ENCODE results near the gene ACR.
A peak's percentile ranks its signal among the peaks of the same experiment; 100 is the strongest.

Gene ACR

DNA sequence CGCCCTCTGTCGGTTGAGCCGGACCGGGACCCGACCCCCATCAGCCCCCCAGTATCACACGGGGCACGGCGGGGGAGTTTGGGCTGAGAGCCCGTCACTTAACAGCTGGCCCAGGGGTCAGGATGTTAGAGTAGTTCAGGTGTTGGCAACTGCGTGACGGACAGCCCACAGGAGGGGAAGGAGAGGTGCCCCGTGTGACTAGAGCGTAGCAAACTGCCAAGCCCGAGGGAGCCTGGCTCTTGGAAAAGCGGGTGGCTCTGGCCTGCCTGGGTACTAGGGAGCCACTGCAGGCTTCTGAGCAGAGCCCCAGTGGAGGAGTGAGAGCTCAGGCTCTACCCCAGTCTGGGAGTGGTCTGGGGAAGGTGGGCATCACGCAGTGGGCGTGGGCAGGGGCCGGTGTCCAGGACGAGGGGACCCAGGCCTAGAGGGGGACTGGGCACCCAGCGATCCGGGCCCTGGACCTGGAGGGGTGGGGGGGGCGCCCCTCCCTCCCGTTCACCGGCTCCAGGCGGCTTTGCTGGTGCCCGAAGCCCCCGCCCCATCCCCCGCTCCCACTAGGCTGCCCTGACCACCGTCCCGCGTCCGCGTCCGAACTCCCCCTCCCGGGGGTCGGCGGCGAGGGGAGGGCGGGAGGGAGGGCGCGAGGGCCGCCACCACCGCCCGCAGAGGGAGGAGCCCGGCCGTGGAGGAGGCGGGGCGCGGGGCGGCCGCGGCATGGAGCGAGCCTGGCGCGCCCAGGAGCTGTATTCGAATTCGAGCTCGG lies 41.0 kb upstream of the ACR start:
- no peak overlapping the region for H3K27ac ChIP-seq (ENCODE audit: low read depth, low read length)
- H3K4me3 ChIP-seq (ENCODE audit: low read depth in 1 of 5, low read length in 5 of 5), result peak overlapping the region; percentile 46 to 73 (median 66)
- no peaks in the 10 kb centered on the region for H3K27me3 ChIP-seq (ENCODE audit: control insufficient read depth in 5 of 5, insufficient read depth in 4 of 5, low read length in 5 of 5)
- no peaks in the 10 kb centered on the region for H3K9me3 ChIP-seq (ENCODE audit: control insufficient read depth in 5 of 5, low read length in 5 of 5)
- H3K36me3 ChIP-seq (ENCODE audit: control insufficient read depth in 5 of 5, insufficient read depth in 5 of 5, low read length in 5 of 5), result peaks cover 0 to 51% (median 30%) of the 10 kb centered on the region in 5 donors
- peaks cover 3 to 82% (median 26%) of the 10 kb centered on the region in 5 donors for H3K4me1 ChIP-seq (ENCODE audit: control insufficient read depth in 5 of 5, insufficient read depth in 5 of 5, low read length in 5 of 5)
- peak overlapping the region in 3 of 5 donors; percentile 21 to 57 (median 32) for H3K9ac ChIP-seq (ENCODE audit: low read length in 5 of 5)

DNA sequence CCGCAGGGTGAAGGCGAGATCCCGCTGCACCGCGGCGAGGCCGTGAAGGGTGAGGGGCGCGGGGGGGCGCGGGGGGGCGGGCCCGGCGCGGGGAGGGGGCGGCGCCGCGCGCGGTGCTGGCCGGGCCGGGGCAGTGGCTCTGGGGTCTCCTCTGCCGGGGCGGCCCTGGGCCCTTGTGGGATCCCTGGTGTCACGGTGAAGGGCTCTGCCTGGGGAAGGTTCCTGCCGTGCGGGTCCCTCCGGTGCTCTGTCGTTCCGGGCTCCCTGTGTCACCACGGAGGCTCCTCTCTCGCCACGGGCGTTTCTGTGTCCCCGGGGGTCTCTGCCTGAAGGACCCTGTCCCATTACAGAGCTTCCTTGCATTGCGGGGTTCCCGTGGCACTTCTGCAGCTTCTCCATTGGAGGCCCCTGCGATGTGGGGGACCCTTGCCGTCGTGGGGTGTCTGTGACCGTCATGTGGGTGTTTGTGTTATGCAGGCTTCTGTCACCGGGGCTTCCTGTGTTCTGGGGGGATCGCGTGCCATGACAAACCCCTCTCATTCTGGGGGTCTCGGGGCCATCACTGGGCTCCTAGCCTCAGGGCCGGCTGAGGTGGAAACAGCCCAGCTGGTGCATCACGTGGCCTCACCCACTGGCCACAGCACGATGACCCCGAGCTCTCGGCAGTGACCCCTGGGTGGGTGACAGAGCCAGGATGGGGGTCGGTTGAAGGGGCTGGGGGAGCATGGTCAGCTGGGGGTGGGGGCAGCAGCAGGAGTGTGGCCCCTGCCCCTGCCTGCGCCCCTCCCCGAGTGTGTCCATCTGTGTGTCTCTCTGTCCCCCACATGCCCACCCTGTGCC lies 40.1 kb upstream of the ACR start:
- H3K9ac ChIP-seq (ENCODE audit: low read length in 5 of 5), result peak overlapping the region in 3 of 5 donors; percentile 32 to 46 (median 38)
- no peaks in the 10 kb centered on the region for H3K9me3 ChIP-seq (ENCODE audit: control insufficient read depth in 5 of 5, low read length in 5 of 5)
- H3K27ac ChIP-seq (ENCODE audit: low read depth, low read length), result no peak overlapping the region
- H3K4me3 ChIP-seq (ENCODE audit: low read depth in 1 of 5, low read length in 5 of 5), result peak overlapping the region; percentile 43 to 63 (median 49)
- H3K36me3 ChIP-seq (ENCODE audit: control insufficient read depth in 5 of 5, insufficient read depth in 5 of 5, low read length in 5 of 5), result peaks cover 0 to 60% (median 38%) of the 10 kb centered on the region in 5 donors
- H3K27me3 ChIP-seq (ENCODE audit: control insufficient read depth in 5 of 5, insufficient read depth in 4 of 5, low read length in 5 of 5), result no peaks in the 10 kb centered on the region
- H3K4me1 ChIP-seq (ENCODE audit: control insufficient read depth in 5 of 5, insufficient read depth in 5 of 5, low read length in 5 of 5), result peaks cover 3 to 86% (median 26%) of the 10 kb centered on the region in 5 donors

DNA sequence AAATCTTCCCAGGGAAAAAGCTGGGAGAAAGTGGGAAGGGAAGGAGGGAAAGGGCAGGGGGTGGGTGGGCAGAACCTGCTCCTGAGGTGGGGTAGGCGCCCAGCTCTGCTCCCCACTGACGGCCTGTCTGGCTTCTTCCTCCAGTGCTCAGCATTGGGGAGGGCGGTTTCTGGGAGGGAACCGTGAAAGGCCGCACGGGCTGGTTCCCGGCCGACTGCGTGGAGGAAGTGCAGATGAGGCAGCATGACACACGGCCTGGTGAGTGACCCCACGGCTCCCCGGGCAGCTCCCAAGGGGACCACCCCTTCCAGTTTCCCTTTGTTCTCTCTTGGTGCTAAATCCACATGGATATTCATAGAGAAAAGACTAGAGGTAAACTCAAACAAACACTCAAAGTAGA lies 39.5 kb upstream of the ACR start:
- H3K4me3 ChIP-seq (ENCODE audit: low read depth in 1 of 5, low read length in 5 of 5), result no peak overlapping the region
- H3K9ac ChIP-seq (ENCODE audit: low read length in 5 of 5), result no peak overlapping the region
- H3K4me1 ChIP-seq (ENCODE audit: control insufficient read depth in 5 of 5, insufficient read depth in 5 of 5, low read length in 5 of 5), result peaks cover 3 to 89% (median 26%) of the 10 kb centered on the region in 5 donors
- peaks cover 0 to 66% (median 45%) of the 10 kb centered on the region in 5 donors for H3K36me3 ChIP-seq (ENCODE audit: control insufficient read depth in 5 of 5, insufficient read depth in 5 of 5, low read length in 5 of 5)
- no peaks in the 10 kb centered on the region for H3K9me3 ChIP-seq (ENCODE audit: control insufficient read depth in 5 of 5, low read length in 5 of 5)
- H3K27me3 ChIP-seq (ENCODE audit: control insufficient read depth in 5 of 5, insufficient read depth in 4 of 5, low read length in 5 of 5), result no peaks in the 10 kb centered on the region
- no peak overlapping the region for H3K27ac ChIP-seq (ENCODE audit: low read depth, low read length)

DNA sequence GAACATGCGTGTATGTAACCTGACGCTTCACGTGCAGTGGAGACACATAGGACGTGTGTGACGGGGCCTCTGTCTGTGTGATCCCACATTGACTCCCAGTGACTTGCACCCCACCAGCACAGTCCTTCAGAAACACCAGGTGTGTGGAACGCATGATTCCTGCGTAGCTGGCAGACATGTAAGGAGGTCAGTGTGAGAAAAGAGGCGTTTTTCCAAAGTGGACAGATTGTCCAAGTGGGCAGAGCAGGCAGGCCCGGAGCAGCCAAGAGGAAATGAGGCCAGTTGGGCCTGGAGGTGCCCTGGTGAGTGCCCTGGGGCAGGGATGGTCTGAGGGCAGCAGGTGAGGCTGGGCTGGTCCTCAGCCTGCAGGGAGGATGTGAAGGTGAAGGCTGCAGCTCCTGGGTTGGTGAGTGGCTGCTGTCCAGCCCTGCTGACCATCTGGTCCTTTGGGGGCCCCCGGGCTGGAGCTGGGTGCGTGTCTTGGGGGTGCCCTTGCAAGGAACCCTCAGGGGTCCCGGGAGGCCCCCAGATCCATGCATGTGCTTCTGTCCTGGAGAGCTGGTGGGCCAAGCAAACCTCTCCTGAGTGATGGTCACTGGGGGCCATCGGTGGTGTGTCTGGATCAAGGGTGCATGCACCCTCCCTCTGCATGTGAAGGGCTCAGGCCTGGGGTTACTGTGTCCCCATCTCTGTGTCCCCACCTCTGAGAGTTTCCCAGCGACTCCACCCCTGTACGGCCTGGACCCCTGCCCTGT lies 38.8 kb upstream of the ACR start:
- peaks cover 3 to 88% (median 26%) of the 10 kb centered on the region in 5 donors for H3K4me1 ChIP-seq (ENCODE audit: control insufficient read depth in 5 of 5, insufficient read depth in 5 of 5, low read length in 5 of 5)
- H3K9ac ChIP-seq (ENCODE audit: low read length in 5 of 5), result no peak overlapping the region
- no peak overlapping the region for H3K4me3 ChIP-seq (ENCODE audit: low read depth in 1 of 5, low read length in 5 of 5)
- H3K9me3 ChIP-seq (ENCODE audit: control insufficient read depth in 5 of 5, low read length in 5 of 5), result no peaks in the 10 kb centered on the region
- no peak overlapping the region for H3K27ac ChIP-seq (ENCODE audit: low read depth, low read length)
- H3K27me3 ChIP-seq (ENCODE audit: control insufficient read depth in 5 of 5, insufficient read depth in 4 of 5, low read length in 5 of 5), result no peaks in the 10 kb centered on the region
- peaks cover 0 to 72% (median 51%) of the 10 kb centered on the region in 5 donors for H3K36me3 ChIP-seq (ENCODE audit: control insufficient read depth in 5 of 5, insufficient read depth in 5 of 5, low read length in 5 of 5)

DNA sequence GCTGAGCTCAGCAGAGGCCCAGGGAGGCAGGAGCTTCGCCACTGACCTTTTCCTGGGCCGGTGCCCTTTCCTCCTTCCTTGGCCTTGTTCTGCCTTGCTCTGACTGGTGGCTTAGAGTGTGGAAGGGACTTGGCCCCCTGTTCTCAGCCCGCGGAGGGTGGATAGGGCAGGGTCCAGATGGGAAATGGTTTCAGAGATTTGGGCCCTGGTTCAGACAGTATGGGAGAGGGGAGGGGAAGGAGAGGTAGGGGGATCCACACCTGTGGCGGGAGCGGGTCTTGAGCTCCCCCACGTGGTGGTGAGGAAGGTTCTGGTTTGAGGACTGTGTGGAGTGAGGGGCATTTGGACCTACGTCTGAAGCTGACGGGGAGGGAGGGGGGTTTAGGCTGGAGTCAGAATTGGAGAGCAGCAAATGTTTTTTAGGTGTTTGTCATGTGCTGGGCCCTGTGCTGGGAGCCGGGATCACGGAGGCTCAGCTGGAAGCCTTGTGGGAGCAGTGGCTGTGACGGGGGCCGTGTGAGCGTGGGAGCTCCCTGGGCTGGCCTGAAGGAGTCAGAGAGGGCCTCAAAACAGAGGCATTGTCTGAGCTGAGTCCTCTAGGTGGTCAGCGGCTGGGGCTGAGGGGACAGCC lies 38.1 kb upstream of the ACR start:
- H3K27ac ChIP-seq (ENCODE audit: low read depth, low read length), result no peak overlapping the region
- no peak overlapping the region for H3K4me3 ChIP-seq (ENCODE audit: low read depth in 1 of 5, low read length in 5 of 5)
- H3K9me3 ChIP-seq (ENCODE audit: control insufficient read depth in 5 of 5, low read length in 5 of 5), result no peaks in the 10 kb centered on the region
- peaks cover 0 to 74% (median 58%) of the 10 kb centered on the region in 5 donors for H3K36me3 ChIP-seq (ENCODE audit: control insufficient read depth in 5 of 5, insufficient read depth in 5 of 5, low read length in 5 of 5)
- H3K4me1 ChIP-seq (ENCODE audit: control insufficient read depth in 5 of 5, insufficient read depth in 5 of 5, low read length in 5 of 5), result peaks cover 3 to 87% (median 26%) of the 10 kb centered on the region in 5 donors
- no peak overlapping the region for H3K9ac ChIP-seq (ENCODE audit: low read length in 5 of 5)
- H3K27me3 ChIP-seq (ENCODE audit: control insufficient read depth in 5 of 5, insufficient read depth in 4 of 5, low read length in 5 of 5), result no peaks in the 10 kb centered on the region

DNA sequence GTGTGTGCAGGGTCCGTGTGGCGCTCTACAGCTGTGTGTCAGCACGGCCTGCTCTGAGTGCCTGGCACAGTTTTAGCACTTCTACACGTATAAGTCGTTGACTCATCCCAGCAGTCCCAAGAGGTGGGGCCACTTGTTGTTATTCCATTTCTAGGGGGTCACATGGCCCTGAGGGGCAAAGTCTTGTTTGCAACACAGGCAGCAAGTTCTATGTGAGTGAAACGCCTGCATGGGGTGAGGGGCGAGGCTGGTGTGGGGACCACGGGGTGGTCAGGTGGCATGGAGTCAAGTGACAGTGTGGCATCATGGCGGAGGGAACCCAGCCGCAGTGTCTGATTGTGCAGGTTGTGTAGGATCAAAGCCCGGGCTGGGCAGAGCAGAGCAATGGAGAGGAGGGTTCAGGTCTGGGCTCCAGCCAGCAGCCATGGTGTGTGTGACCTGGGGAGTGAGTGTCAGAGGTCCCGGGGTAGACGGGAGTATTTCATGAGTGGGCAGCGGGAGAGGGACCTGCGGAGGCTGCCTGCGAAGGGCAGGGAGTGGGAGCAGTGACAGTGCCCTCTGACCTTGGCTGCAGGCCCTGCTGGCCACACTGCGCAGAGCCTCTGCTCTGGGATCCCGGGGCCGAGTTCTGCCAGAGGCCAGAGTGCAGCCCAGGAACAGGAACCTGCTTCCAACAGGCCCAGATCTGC lies 37.5 kb upstream of the ACR start:
- H3K4me1 ChIP-seq (ENCODE audit: control insufficient read depth in 5 of 5, insufficient read depth in 5 of 5, low read length in 5 of 5), result peaks cover 0 to 85% (median 29%) of the 10 kb centered on the region in 5 donors
- peaks cover 0 to 70% (median 59%) of the 10 kb centered on the region in 5 donors for H3K36me3 ChIP-seq (ENCODE audit: control insufficient read depth in 5 of 5, insufficient read depth in 5 of 5, low read length in 5 of 5)
- no peak overlapping the region for H3K9ac ChIP-seq (ENCODE audit: low read length in 5 of 5)
- H3K27ac ChIP-seq (ENCODE audit: low read depth, low read length), result no peak overlapping the region
- H3K4me3 ChIP-seq (ENCODE audit: low read depth in 1 of 5, low read length in 5 of 5), result no peak overlapping the region
- no peaks in the 10 kb centered on the region for H3K27me3 ChIP-seq (ENCODE audit: control insufficient read depth in 5 of 5, insufficient read depth in 4 of 5, low read length in 5 of 5)
- no peaks in the 10 kb centered on the region for H3K9me3 ChIP-seq (ENCODE audit: control insufficient read depth in 5 of 5, low read length in 5 of 5)

DNA sequence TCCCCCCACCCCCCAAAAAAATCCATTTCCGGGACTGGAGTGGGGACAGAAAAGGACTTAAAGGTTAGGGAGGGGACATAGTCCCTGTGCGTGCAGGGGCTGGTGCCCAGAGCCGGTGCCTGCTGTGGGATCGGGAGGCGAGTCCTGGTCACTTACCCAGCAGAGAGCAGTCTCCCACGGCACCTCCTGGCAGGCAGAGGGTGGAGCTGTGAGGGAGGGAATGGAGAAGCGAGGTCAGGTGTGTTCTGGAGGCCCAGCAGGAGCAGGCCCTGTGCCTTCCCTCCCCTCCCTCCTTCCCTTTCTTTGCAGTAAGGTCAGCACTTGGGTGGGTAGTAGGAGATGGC lies 37.0 kb upstream of the ACR start:
- Histone ChIP-seq H3K4me3 (ENCODE audit: low read depth in 1 of 5, low read length in 5 of 5) (no peak overlapping the region), H3K9ac (ENCODE audit: low read length in 5 of 5) (no peak overlapping the region), H3K9me3 (ENCODE audit: control insufficient read depth in 5 of 5, low read length in 5 of 5) (no peaks in the 10 kb centered on the region), H3K27ac (ENCODE audit: low read depth, low read length) (no peak overlapping the region), H3K4me1 (ENCODE audit: control insufficient read depth in 5 of 5, insufficient read depth in 5 of 5, low read length in 5 of 5) (peaks cover 0 to 80% (median 29%) of the 10 kb centered on the region in 5 donors), H3K36me3 (ENCODE audit: control insufficient read depth in 5 of 5, insufficient read depth in 5 of 5, low read length in 5 of 5) (peaks cover 0 to 68% (median 57%) of the 10 kb centered on the region in 5 donors), H3K27me3 (ENCODE audit: control insufficient read depth in 5 of 5, insufficient read depth in 4 of 5, low read length in 5 of 5) (no peaks in the 10 kb centered on the region)

DNA sequence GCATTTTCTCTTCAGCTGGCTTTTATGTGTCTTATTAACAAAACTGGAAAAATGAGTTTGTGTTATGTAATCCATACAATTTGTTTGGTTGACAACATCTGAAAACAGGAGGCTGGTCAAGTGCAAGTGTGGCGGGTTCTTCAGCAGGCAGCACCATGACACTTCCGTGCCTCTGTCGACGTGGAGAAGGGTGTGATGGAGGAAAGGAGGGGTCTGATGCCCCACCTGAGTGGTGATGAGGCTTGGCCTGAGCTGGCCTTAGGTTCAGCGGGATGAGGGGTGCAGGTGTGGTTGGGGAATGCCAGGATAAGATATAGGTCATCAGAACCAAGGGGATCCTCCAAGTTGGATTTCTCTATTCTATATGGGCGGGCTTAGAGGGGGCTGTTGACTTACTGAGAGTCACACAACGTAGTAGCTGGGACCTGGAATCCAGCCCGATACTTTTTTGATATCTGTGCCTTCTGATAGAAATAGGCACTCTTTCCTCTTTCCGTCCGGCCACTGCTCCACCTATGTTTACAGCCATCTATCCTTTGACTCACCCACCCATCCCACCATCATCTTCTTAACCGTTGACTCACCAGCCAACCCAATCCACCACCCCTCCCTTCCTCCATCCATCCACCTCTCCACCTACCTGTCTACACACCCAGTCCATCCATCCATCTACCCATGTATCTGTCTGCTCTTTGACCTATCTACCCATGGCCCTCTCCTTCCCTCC lies 36.4 kb upstream of the ACR start:
- Histone ChIP-seq H3K36me3 (ENCODE audit: control insufficient read depth in 5 of 5, insufficient read depth in 5 of 5, low read length in 5 of 5) (peaks cover 0 to 68% (median 61%) of the 10 kb centered on the region in 5 donors), H3K9ac (ENCODE audit: low read length in 5 of 5) (no peak overlapping the region), H3K4me3 (ENCODE audit: low read depth in 1 of 5, low read length in 5 of 5) (no peak overlapping the region), H3K27me3 (ENCODE audit: control insufficient read depth in 5 of 5, insufficient read depth in 4 of 5, low read length in 5 of 5) (no peaks in the 10 kb centered on the region), H3K9me3 (ENCODE audit: control insufficient read depth in 5 of 5, low read length in 5 of 5) (no peaks in the 10 kb centered on the region), H3K27ac (ENCODE audit: low read depth, low read length) (no peak overlapping the region), H3K4me1 (ENCODE audit: control insufficient read depth in 5 of 5, insufficient read depth in 5 of 5, low read length in 5 of 5) (peaks cover 0 to 77% (median 26%) of the 10 kb centered on the region in 5 donors)
